Smooth muscle cell (in vitro differentiated cells): ENCODE measurements around the gene CDHR5. TPM values are rescaled to one million over a fixed set of nuclear protein-coding genes. Genes with fewer than 3 reads are reported as not detected.
A peak's percentile ranks its signal among the peaks of the same experiment; 100 is the strongest.

Source experiments
- DNase-seq: peaks from one replicate; lab custom pipeline; 2025; ENCODE audit not compliant: unreplicated experiment; lab: John Stamatoyannopoulos, UW
- H2AFZ ChIP-seq: fragments of 200-600 bp; sonication (generic); 2 replicates; pipeline ENCODE4 v1.6.0; 2016; ENCODE audit warnings: antibody characterized with exemption, low read depth, mild to moderate bottlenecking
- H3F3A ChIP-seq: fragments of 200-600 bp; sonication (generic); 2 replicates; pipeline ENCODE4 v1.6.0; 2017; ENCODE audit warnings: antibody characterized with exemption, low read depth
- H3K27ac ChIP-seq: fragments of 200-600 bp; sonication (generic); 2 replicates; pipeline ENCODE4 v1.5.1; 2016; ENCODE audit warnings: low read depth, mild to moderate bottlenecking
- H3K27me3 ChIP-seq: fragments of 200-600 bp; sonication (generic); 2 replicates; pipeline ENCODE4 v1.6.1; 2016; ENCODE audit warnings: low read depth, mild to moderate bottlenecking
- H3K36me3 ChIP-seq: fragments of 200-600 bp; sonication (generic); 2 replicates; pipeline ENCODE4 v1.5.1; 2016; ENCODE audit warnings: low read depth
- H3K4me1 ChIP-seq: fragments of 200-600 bp; sonication (generic); 2 replicates; pipeline ENCODE4 v1.5.1; 2016; ENCODE audit warnings: low read depth
- H3K4me2 ChIP-seq: fragments of 200-600 bp; sonication (generic); 2 replicates; pipeline ENCODE4 v1.6.0; 2016; ENCODE audit warnings: mild to moderate bottlenecking
- H3K4me3 ChIP-seq: fragments of 200-600 bp; sonication (generic); 2 replicates; pipeline ENCODE4 v1.5.1; 2016; ENCODE audit warnings: mild to moderate bottlenecking
- H3K79me2 ChIP-seq: fragments of 200-600 bp; sonication (generic); 2 replicates; pipeline ENCODE4 v1.6.0; 2016; ENCODE audit warnings: low read depth, mild to moderate bottlenecking
- H3K9ac ChIP-seq: fragments of 200-600 bp; sonication (generic); 2 replicates; pipeline ENCODE4 v1.6.0; 2016; ENCODE audit warnings: low read depth
- H3K9me3 ChIP-seq: fragments of 200-600 bp; sonication (generic); replicated peaks from 2 replicates; pipeline ENCODE4 v1.5.1; 2016; ENCODE audit warnings: low read depth
- H4K20me1 ChIP-seq: fragments of 200-600 bp; sonication (generic); 2 replicates; pipeline ENCODE4 v1.6.0; 2016; ENCODE audit warnings: low read depth
- CTCF ChIP-seq: fragments of 200-600 bp; sonication (generic); IDR thresholded peaks from 2 replicates; pipeline ENCODE4 v1.5.1; 2017; ENCODE audit warnings: borderline replicate concordance, mild to moderate bottlenecking, antibody characterized with exemption; ENCODE audit not compliant: insufficient read depth, poor library complexity, severe bottlenecking
- WGBS: methylation state at CpG from one replicate; pipeline ENCODE4 v1.1.7; 2016; ENCODE audit warnings: low lambda C conversion rate; 5-methylcytosine and 5-hydroxymethylcytosine counted together
- polyA plus RNA-seq: library from polyadenylated mRNA; unstranded; fragments of >200 nt; fragmentation: Nextera tagmentation; extraction: Ambion mirVana; gene quantifications from 2 replicates; pipeline ENCODE4 v1.2.1, GENCODE V29; 2016
- total RNA-seq: library from RNA; depleted of rRNA; stranded (reverse); fragments of >200 nt; gene quantifications from 2 replicates; pipeline ENCODE4 v1.2.3, GENCODE V29; 2014

The CDHR5 gene
- total and polyA plus RNA-seq, 2 experiments from 2014 or later: not detected

DNA sequence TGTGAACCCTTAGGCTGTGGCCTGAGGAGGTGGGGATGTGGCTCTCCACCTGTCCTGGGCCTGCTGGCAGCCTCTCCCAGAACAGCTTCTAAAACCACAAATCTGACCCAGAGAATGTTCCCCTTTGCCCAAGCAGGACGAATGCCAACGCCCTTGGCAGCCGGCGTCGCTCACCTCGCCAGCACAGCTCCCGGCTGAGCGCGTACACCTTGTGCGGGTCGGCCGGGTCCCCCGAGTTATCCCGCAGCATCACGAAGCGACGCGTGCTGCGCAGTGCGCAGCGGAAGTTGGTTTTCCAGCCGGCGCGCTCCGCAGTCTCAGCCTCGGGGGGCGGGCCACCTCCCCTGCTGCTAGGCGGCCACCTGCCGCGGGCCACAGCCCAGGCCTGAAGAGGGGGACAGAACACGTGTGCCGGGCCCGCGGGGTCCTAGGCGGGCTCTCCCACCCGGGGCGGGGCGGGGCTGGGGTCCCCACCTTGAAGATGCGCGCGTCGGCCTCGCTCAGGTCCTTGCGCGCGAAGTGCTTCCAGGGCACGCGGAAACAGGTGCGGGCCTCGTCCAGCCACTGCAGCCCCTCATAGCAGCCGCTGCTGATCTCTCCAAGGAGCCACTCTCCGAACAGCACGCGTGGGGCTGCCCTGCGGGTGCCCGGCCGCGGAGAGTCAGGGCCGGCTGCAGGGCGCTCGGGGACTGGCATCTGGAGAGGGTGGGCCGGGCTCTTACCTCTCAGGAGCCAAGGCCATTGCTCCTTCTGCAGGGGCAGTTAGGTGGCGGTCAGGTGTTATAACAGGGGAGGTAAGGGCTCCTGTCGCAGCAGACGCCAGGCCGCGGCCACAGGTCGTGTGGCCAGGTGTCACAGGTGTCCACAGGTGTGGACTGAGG is 9.9 kb downstream of the CDHR5 start:
- peaks cover 7% of the 10 kb centered on the region for H3K4me1 ChIP-seq
- H3K9me3 ChIP-seq: no peaks in the 10 kb centered on the region
- no peak for TF ChIP-seq CTCF
- H3F3A ChIP-seq: peaks cover 14% of the 10 kb centered on the region
- H4K20me1 ChIP-seq: peaks cover 48% of the 10 kb centered on the region
- H3K27me3 ChIP-seq: no peaks in the 10 kb centered on the region
- H3K4me2 ChIP-seq: peak overlapping the region; percentile 87
- DNase-seq: no peak
- H3K79me2 ChIP-seq: no peaks in the 10 kb centered on the region
- no peaks in the 10 kb centered on the region for H3K36me3 ChIP-seq
- H3K4me3 ChIP-seq: peak overlapping the region; percentile 82
- WGBS: 87% methylated on average over 52 of the region's 68 CpGs
- H3K27ac ChIP-seq: peak overlapping the region; percentile 85
- H3K9ac ChIP-seq: peak overlapping the region; percentile 85
- no peak overlapping the region for H2AFZ ChIP-seq

DNA sequence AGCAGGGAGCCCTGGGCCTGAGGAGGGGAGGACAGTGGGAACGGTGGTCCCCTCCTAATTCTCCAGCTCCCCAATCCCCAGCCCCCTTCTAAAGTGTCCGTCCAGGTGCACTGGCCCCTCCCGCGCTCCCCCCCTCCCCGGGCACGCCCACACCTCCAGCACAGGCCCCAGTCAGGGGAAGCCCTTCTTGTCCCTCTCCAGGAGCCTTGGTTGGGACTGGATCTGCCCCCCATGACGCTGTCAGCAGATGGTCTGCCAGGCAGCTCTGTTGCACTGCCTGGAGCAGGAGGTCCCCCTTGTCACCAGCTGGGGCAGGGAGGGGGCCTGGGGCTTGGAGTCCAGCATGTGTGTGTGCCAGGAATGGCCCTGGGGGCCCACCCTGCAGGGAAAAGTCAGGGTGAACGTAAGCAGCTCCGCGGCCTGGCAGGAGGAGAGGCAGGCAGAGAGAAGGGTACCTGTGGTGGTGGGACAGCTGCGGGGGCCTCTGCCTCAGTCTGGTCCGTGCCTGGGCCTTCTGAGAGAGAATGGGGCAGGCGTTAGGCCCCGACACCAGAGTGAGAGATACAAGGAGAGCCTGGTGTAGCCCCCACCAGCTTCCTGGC is 10.6 kb downstream of the CDHR5 start:
- Histone ChIP-seq H2AFZ (no peak overlapping the region), H3K27ac (no peak overlapping the region), H3K27me3 (no peaks in the 10 kb centered on the region), H4K20me1 (peaks cover 48% of the 10 kb centered on the region), H3K36me3 (no peaks in the 10 kb centered on the region), H3F3A (peaks cover 14% of the 10 kb centered on the region), H3K9me3 (no peaks in the 10 kb centered on the region), H3K9ac (no peak overlapping the region), H3K79me2 (no peaks in the 10 kb centered on the region), H3K4me3 (no peak overlapping the region), H3K4me1 (peaks cover 7% of the 10 kb centered on the region), H3K4me2 (no peak overlapping the region)
- DNase-seq: no peak
- 83% methylated on average over 13 of the region's 14 CpGs for WGBS
- TF ChIP-seq CTCF: no peak

DNA sequence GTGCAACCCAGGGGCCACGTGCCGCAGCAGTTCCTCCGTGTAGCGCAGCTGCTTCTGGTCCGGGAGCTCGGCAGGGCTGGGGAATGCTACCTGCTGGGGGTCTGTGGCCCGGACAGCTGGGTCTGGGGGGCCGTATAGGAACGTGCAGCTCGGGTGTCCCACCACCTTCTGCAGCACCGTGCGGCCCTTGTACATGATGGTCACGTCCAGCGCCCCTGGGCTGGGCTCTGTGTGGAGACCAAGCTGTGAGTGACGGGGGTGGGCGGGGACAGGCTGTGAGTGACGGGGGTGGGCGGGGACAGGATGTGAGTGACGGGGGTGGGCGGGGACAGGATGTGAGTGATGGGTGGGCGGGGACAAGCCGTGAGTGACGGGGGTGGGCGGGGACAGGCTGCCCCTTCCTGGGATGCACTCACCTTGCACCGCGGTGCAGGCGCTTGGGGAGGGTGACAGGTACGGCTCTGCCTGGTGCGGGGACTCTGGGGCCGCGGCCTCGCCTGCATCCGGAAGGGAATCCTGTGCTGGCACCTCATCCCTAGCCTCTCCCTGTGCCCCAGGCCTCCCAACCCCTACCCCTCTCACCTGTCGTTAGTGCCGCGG is 11.3 kb downstream of the CDHR5 start:
- H3K9me3 ChIP-seq: no peaks in the 10 kb centered on the region
- H3K36me3 ChIP-seq: no peaks in the 10 kb centered on the region
- peaks cover 48% of the 10 kb centered on the region for H4K20me1 ChIP-seq
- H3F3A ChIP-seq: peaks cover 14% of the 10 kb centered on the region
- no peak overlapping the region for H2AFZ ChIP-seq
- no peak overlapping the region for H3K4me3 ChIP-seq
- H3K79me2 ChIP-seq: no peaks in the 10 kb centered on the region
- H3K4me2 ChIP-seq: no peak overlapping the region
- H3K27me3 ChIP-seq: no peaks in the 10 kb centered on the region
- WGBS: 49% methylated on average over 29 of the region's 36 CpGs
- no peak for DNase-seq
- H3K27ac ChIP-seq: no peak overlapping the region
- H3K9ac ChIP-seq: no peak overlapping the region
- H3K4me1 ChIP-seq: peaks cover 7% of the 10 kb centered on the region
- TF ChIP-seq CTCF: no peak
